Left ventricle myocardium inferior (tissue), 1 donor: ENCODE data around the gene C10orf105. TPM values are rescaled to one million over a fixed set of nuclear protein-coding genes. Genes with fewer than 3 reads are reported as not detected.
A peak's percentile ranks its signal among the peaks of the same experiment; 100 is the strongest.

ENCODE experiments used
- DNase-seq: peaks from one replicate; pipeline ENCODE4 v3.0.0-alpha.2; 2020
- H3K27ac ChIP-seq: fragments of 200-600 bp; replicated peaks from 2 replicates; pipeline ENCODE4 v1.8.0; 2021
- H3K27me3 ChIP-seq: fragments of 200-600 bp; 2 replicates; pipeline ENCODE4 v1.8.0; 2021; ENCODE audit warnings: low read depth
- H3K36me3 ChIP-seq: fragments of 200-600 bp; 2 replicates; pipeline ENCODE4 v1.8.0; 2021
- H3K4me1 ChIP-seq: fragments of 200-600 bp; 2 replicates; pipeline ENCODE4 v1.8.0; 2021
- H3K4me3 ChIP-seq: fragments of 200-600 bp; 2 replicates; pipeline ENCODE4 v1.8.0; 2021; ENCODE audit warnings: mild to moderate bottlenecking, moderate library complexity
- H3K9me3 ChIP-seq: fragments of 200-600 bp; replicated peaks from 2 replicates; pipeline ENCODE4 v1.8.0; 2021
- CTCF ChIP-seq: fragments of 200-600 bp; IDR thresholded peaks from 2 replicates; pipeline ENCODE4 v1.8.0; 2021; ENCODE audit warnings: antibody characterized with exemption, mild to moderate bottlenecking, borderline replicate concordance
- intact Hi-C: fragments of 100-400 bp; cut with micrococcal nuclease; formaldehyde crosslinking; loops from one replicate; pipeline ENCODE4 v1.11.0; 2022
- total RNA-seq: library from RNA; stranded (reverse); fragmentation: NEBNext Ultra II Directional; extraction: Animal tissue kit (Norgen Biotek cat#: 25700); gene quantifications from one replicate; pipeline ENCODE4 v1.2.1, GENCODE V29; 2021
- donor health status: DM: no; HTN: yes; CAD: no; lungs with severe emphysema.

C10orf105 gene
- total RNA-seq, 1 donor from 2014 or later = 0.05 TPM

- intact Hi-C loops = no loop called here
- H3K27me3 ChIP-seq = no peaks in the 10 kb centered on the region
- no peaks in the 10 kb centered on the region for H3K9me3 ChIP-seq
- H3K36me3 ChIP-seq = peaks cover 53% of the 10 kb centered on the region
- peaks cover 97% of the 10 kb centered on the region for H3K4me1 ChIP-seq
- H3K27ac ChIP-seq = peak overlapping the region; percentile 87
- no peak overlapping the region for H3K4me3 ChIP-seq
- TF ChIP-seq CTCF = no peak
- DNase-seq = no peak
Measured at GRCh38 chr10:71750124-71750841, 30.7 kb upstream of the C10orf105 start.

GRCh38 chr10:71749396-71749795 is 29.8 kb upstream of the C10orf105 start:
- no peak for TF ChIP-seq CTCF
- Histone ChIP-seq H3K9me3 (no peaks in the 10 kb centered on the region), H3K27me3 (no peaks in the 10 kb centered on the region), H3K27ac (peak overlapping the region; percentile 87), H3K36me3 (peaks cover 44% of the 10 kb centered on the region), H3K4me3 (peak overlapping the region; percentile 24), H3K4me1 (peaks cover 92% of the 10 kb centered on the region)
- no peak for DNase-seq
- intact Hi-C loops = no loop called here

GRCh38 chr10:71748671-71749191 is 29.2 kb upstream of the C10orf105 start:
- Histone ChIP-seq H3K36me3 (peaks cover 38% of the 10 kb centered on the region), H3K27me3 (no peaks in the 10 kb centered on the region), H3K9me3 (no peaks in the 10 kb centered on the region), H3K4me3 (peak overlapping the region; percentile 24), H3K27ac (peak overlapping the region; percentile 87), H3K4me1 (peaks cover 85% of the 10 kb centered on the region)
- intact Hi-C loops = no loop called here
- TF ChIP-seq CTCF = peak; percentile 26
- peak; percentile 86 for DNase-seq

GRCh38 chr10:71747551-71748523 is 28.3 kb upstream of the C10orf105 start:
- intact Hi-C loops = no loop called here
- H3K4me3 ChIP-seq = peak overlapping the region; percentile 24
- peak overlapping the region; percentile 87 for H3K27ac ChIP-seq
- H3K9me3 ChIP-seq = peaks cover 3% of the 10 kb centered on the region
- H3K36me3 ChIP-seq = peaks cover 30% of the 10 kb centered on the region
- peaks cover 76% of the 10 kb centered on the region for H3K4me1 ChIP-seq
- DNase-seq = peak; percentile 47
- no peaks in the 10 kb centered on the region for H3K27me3 ChIP-seq
- TF ChIP-seq CTCF = no peak

- TF ChIP-seq CTCF = no peak
- H3K27ac ChIP-seq = peak overlapping the region; percentile 87
- intact Hi-C loops = no loop called here
- peaks cover 8% of the 10 kb centered on the region for H3K9me3 ChIP-seq
- H3K36me3 ChIP-seq = peaks cover 23% of the 10 kb centered on the region
- H3K4me3 ChIP-seq = no peak overlapping the region
- H3K27me3 ChIP-seq = no peaks in the 10 kb centered on the region
- H3K4me1 ChIP-seq = peaks cover 69% of the 10 kb centered on the region
- no peak for DNase-seq
Measured at GRCh38 chr10:71747039-71747531, 27.5 kb upstream of the C10orf105 start.
